Gastrocnemius medialis (tissue), 4 donors: Measurements from ENCODE around the gene POLR3C. TPM values are rescaled to one million over a fixed set of nuclear protein-coding genes. Genes with fewer than 3 reads are reported as not detected.
"Not testable (repeated sequence)": the region's sequence is repeated elsewhere in the genome, so short reads cannot be mapped to it uniquely, and the experiment has no call there.

ENCODE experiments used
- ATAC-seq, 2 donors: fragments of 150-250 bp; one replicate each; pipeline ENCODE4 v1.9.1; 2016
- DNase-seq, 2 donors: peaks; one replicate each; pipeline ENCODE4 v3.0.0-alpha.2; 2019
- H3K27ac ChIP-seq, 4 donors: fragments of 200-600 bp; sonication (generic); 1 replicate in 1 of 4; 2 replicates in 3 of 4; pipeline ENCODE4 v1.5.1; 2016 to 2018; ENCODE audit warnings: mild to moderate bottlenecking in 2 of 4, moderate library complexity in 1 of 4
- H3K27me3 ChIP-seq, 3 donors: fragments of 200-600 bp; sonication (generic) in 2 of 3; 1 replicate in 1 of 3; 2 replicates in 2 of 3; pipeline versions ENCODE4 v1.5.1 to v1.6.0; 2016 to 2019; ENCODE audit warnings: mild to moderate bottlenecking in 1 of 3, moderate library complexity in 1 of 3
- H3K36me3 ChIP-seq, 2 donors: fragments of 200-600 bp; sonication (generic) in 1 of 2; one replicate each; pipeline ENCODE4 v1.5.1; 2017 to 2018
- H3K4me1 ChIP-seq, 2 donors: fragments of 200-600 bp; sonication (generic) in 1 of 2; one replicate each; pipeline ENCODE4 v1.5.1; 2016 to 2017; ENCODE audit warnings: mild to moderate bottlenecking in 2 of 2
- H3K4me3 ChIP-seq, 4 donors: fragments of 200-600 bp; sonication (generic) in 3 of 4; 1 replicate in 1 of 4; 2 replicates in 3 of 4; pipeline ENCODE4 v1.5.1; 2016 to 2019; ENCODE audit warnings: mild to moderate bottlenecking in 2 of 4
- H3K9me3 ChIP-seq, 3 donors: fragments of 200-600 bp; sonication (generic) in 2 of 3; 1 replicate in 1 of 3; 2 replicates in 2 of 3; pipeline ENCODE4 v1.5.1; 2016 to 2019
- POLR2A ChIP-seq, 2 donors: fragments of 450-650 bp; IDR thresholded peaks; one replicate each; pipeline ENCODE4 v1.6.1; 2017; ENCODE audit warnings: antibody characterized with exemption in 2 of 2, mild to moderate bottlenecking in 2 of 2, moderate library complexity in 2 of 2
- in situ Hi-C, 4 donors: fragments of 200-750 bp; cut with MboI; loops; one replicate each; pipeline versions ENCODE4 v1.15.0 to v1.8.0; 2017; ENCODE audit warnings: low sequenced_read_pairs in 4 of 4
- intact Hi-C: fragments of 100-400 bp; cut with DNase I; formaldehyde crosslinking; loops from one replicate; pipeline ENCODE4 v1.15.1; 2023; ENCODE audit warnings: low total_unique reads
- total RNA-seq, 4 donors: library from RNA; depleted of rRNA; stranded (reverse); fragments of >200 nt; gene quantifications; one replicate each; pipeline versions ENCODE4 v1.1.0 to v1.2.3, GENCODE V29; 2016
- TF ChIP-seq, protein P1 (sequence below), 5 experiments: fragments of 450-650 bp in 3 of 5; fragments of 200-600 bp in 2 of 5; sonication (generic) in 2 of 5; IDR thresholded peaks in 4 of 5; conservative IDR thresholded peaks in 1 of 5; 1 replicate in 4 of 5; 2 replicates in 1 of 5; pipeline ENCODE4 v1.5.1; 2016 to 2019; ENCODE audit warnings: antibody characterized with exemption in 5 of 5, mild to moderate bottlenecking in 3 of 5, moderate library complexity in 3 of 5

Gene POLR3C
- total RNA-seq, 4 donors from 2014 or later: 23.0 to 27.8 (median 26.4) TPM

GRCh38 chr1:145827966-145828365 is 4.0 kb downstream of the POLR3C start:
- ATAC-seq: no peak
- Histone ChIP-seq H3K27me3 (no peaks in the 10 kb centered on the region), H3K4me1 (peaks cover 7 to 11% of the 10 kb centered on the region in 2 donors), H3K9me3 (no peaks in the 10 kb centered on the region), H3K27ac (no peak overlapping the region), H3K36me3 (peaks cover 8 to 72% of the 10 kb centered on the region in 2 donors), H3K4me3 (no peak overlapping the region)
- no peak for DNase-seq
- intact Hi-C loops: loop anchor here (10.0 kb wide), 1 partner anchor 47 kb away; no protein-coding TSS in a partner anchor
- TF ChIP-seq, protein P1, sequence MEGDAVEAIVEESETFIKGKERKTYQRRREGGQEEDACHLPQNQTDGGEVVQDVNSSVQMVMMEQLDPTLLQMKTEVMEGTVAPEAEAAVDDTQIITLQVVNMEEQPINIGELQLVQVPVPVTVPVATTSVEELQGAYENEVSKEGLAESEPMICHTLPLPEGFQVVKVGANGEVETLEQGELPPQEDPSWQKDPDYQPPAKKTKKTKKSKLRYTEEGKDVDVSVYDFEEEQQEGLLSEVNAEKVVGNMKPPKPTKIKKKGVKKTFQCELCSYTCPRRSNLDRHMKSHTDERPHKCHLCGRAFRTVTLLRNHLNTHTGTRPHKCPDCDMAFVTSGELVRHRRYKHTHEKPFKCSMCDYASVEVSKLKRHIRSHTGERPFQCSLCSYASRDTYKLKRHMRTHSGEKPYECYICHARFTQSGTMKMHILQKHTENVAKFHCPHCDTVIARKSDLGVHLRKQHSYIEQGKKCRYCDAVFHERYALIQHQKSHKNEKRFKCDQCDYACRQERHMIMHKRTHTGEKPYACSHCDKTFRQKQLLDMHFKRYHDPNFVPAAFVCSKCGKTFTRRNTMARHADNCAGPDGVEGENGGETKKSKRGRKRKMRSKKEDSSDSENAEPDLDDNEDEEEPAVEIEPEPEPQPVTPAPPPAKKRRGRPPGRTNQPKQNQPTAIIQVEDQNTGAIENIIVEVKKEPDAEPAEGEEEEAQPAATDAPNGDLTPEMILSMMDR (IDR thresholded peaks at IDR 0.05 in 4 of 5, conservative IDR thresholded peaks at IDR 0.05 in 1 of 5): no peak
- no peak for TF ChIP-seq POLR2A (IDR thresholded peaks at IDR 0.05)
- in situ Hi-C loops: no loop called here

GRCh38 chr1:145828367-145829026 is 4.5 kb downstream of the POLR3C start:
- H3K9me3 ChIP-seq: no peaks in the 10 kb centered on the region
- H3K4me1 ChIP-seq: peaks cover 7 to 11% of the 10 kb centered on the region in 2 donors
- in situ Hi-C loops (no loop called here), intact Hi-C loops (loop anchor here (10.0 kb wide), 1 partner anchor 46 kb away; no protein-coding TSS in a partner anchor)
- no peak for TF ChIP-seq POLR2A (IDR thresholded peaks at IDR 0.05)
- TF ChIP-seq, protein P1 (IDR thresholded peaks at IDR 0.05 in 4 of 5, conservative IDR thresholded peaks at IDR 0.05 in 1 of 5): no peak
- H3K36me3 ChIP-seq: peaks cover 8 to 77% of the 10 kb centered on the region in 2 donors
- H3K4me3 ChIP-seq: no peak overlapping the region
- ATAC-seq (no peak), DNase-seq (no peak)
- H3K27ac ChIP-seq: no peak overlapping the region
- H3K27me3 ChIP-seq: no peaks in the 10 kb centered on the region

GRCh38 chr1:145830810-145831209 is 6.8 kb downstream of the POLR3C start:
- H3K9me3 ChIP-seq, H3K27ac ChIP-seq, H3K4me1 ChIP-seq, intact Hi-C loops, H3K27me3 ChIP-seq, ATAC-seq, DNase-seq, H3K4me3 ChIP-seq: not testable (repeated sequence)
- peaks cover 8 to 94% of the 10 kb centered on the region in 2 donors for H3K36me3 ChIP-seq
- in situ Hi-C loops: loop anchor here in 1 of 4 donors (10.0 kb wide), 1 partner anchor 56 kb away; no protein-coding TSS in a partner anchor

- H3K27ac ChIP-seq: no peak overlapping the region
- H3K9me3 ChIP-seq: no peaks in the 10 kb centered on the region
- intact Hi-C loops: no loop called here
- H3K4me1 ChIP-seq: peaks cover 0 to 4% of the 10 kb centered on the region in 2 donors
- peaks cover 4 to 97% of the 10 kb centered on the region in 2 donors for H3K36me3 ChIP-seq
- no peak for DNase-seq
- ATAC-seq: no peak
- in situ Hi-C loops: loop anchor here in 1 of 4 donors (10.0 kb wide), 1 partner anchor 63 kb away; no protein-coding TSS in a partner anchor
- no peak overlapping the region for H3K4me3 ChIP-seq
- TF ChIP-seq, protein P1 (IDR thresholded peaks at IDR 0.05 in 4 of 5, conservative IDR thresholded peaks at IDR 0.05 in 1 of 5): no peak
- no peak for TF ChIP-seq POLR2A (IDR thresholded peaks at IDR 0.05)
- no peaks in the 10 kb centered on the region for H3K27me3 ChIP-seq
Observed at GRCh38 chr1:145837656-145838055, 13.7 kb downstream of the POLR3C start.

DNA sequence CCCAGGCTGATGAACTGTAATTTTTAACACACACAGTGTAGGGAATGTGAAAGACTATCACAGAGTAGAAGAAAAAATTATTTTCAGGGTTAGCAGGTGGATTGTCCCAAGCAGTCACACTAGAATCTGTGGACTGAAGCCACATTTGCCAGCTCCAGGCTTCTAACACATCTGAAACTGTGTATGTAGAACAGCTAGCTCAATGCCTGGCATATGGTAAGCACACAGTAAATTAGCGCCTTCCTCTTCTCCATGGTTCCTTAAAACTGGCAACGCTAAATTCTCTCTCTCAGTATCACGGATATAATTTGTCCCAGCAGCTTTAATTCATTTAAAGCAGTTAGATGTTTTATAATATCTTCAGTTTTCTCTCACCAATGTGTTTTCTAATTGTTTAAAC is 19.0 kb downstream of the POLR3C start:
- Histone ChIP-seq H3K4me1 (peaks cover 11 to 14% of the 10 kb centered on the region in 2 donors), H3K36me3 (peaks cover 0 to 54% of the 10 kb centered on the region in 2 donors), H3K27ac (no peak overlapping the region), H3K9me3 (no peaks in the 10 kb centered on the region), H3K27me3 (no peaks in the 10 kb centered on the region), H3K4me3 (no peak overlapping the region)
- no peak for DNase-seq
- in situ Hi-C loops: loop anchor here in 2 of 4 donors (5.0 to 10.0 kb wide), 2 partner anchors 169 to 172 kb away; no protein-coding TSS in a partner anchor
- TF ChIP-seq POLR2A (IDR thresholded peaks at IDR 0.05): no peak
- no peak for ATAC-seq
- intact Hi-C loops: no loop called here
